H1 (cell line): ENCODE measurements around the gene FOXA3.

ENCODE experiments used
- ASH2L ChIP-seq: fragments of 200-600, 300-600 bp; sonication (generic); IDR thresholded peaks from one replicate; pipeline ENCODE4 v1.7.1; 2017; ENCODE audit warnings: low read length
- CHD2 ChIP-seq: IDR thresholded peaks from 2 replicates; pipeline ENCODE4 v1.6.1; 2012; ENCODE audit warnings: low read length, improper control_type of control experiment
- EP300 ChIP-seq, 2 experiments: IDR thresholded peaks; 1 replicate in 1 of 2; 2 replicates in 1 of 2; pipeline ENCODE4 v1.6.1; 2011 to 2012; ENCODE audit warnings: low read depth in 2 of 2, low read length in 2 of 2, mild to moderate bottlenecking in 2 of 2, borderline replicate concordance in 1 of 2, inconsistent platforms in 1 of 2, moderate library complexity in 1 of 2
- EZH2 ChIP-seq: fragments of 200-600 bp; sonication (generic); IDR thresholded peaks from 2 replicates; pipeline ENCODE4 v1.7.1; 2012; ENCODE audit warnings: low read depth, mild to moderate bottlenecking, moderate library complexity, low read length, inconsistent platforms; ENCODE audit not compliant: severe bottlenecking
- FOSL1 ChIP-seq: IDR thresholded peaks from 2 replicates; pipeline ENCODE4 v1.6.1; 2011; ENCODE audit warnings: mild to moderate bottlenecking, low read depth, low read length, moderate library complexity; ENCODE audit not compliant: insufficient read depth
- POLR2A ChIP-seq, 2 experiments: IDR thresholded peaks; 1 replicate in 1 of 2; 2 replicates in 1 of 2; pipeline ENCODE4 v1.6.1; 2011; ENCODE audit warnings: low read depth in 2 of 2, low read length in 2 of 2, mild to moderate bottlenecking in 2 of 2; ENCODE audit errors: control extremely low read depth in 1 of 2
- POLR2AphosphoS5 ChIP-seq: IDR thresholded peaks from 2 replicates; pipeline ENCODE4 v1.6.1; 2011; ENCODE audit warnings: low read depth, low read length
- SIRT6 ChIP-seq: IDR thresholded peaks from one replicate; pipeline ENCODE4 v1.7.1; 2012; ENCODE audit warnings: low read length, inconsistent platforms
- SIX5 ChIP-seq: IDR thresholded peaks from 2 replicates; pipeline ENCODE4 v1.6.1; 2011; ENCODE audit warnings: mild to moderate bottlenecking, low read depth, low read length
- TAF1 ChIP-seq: IDR thresholded peaks from 2 replicates; pipeline ENCODE4 v1.6.1; 2011; ENCODE audit warnings: mild to moderate bottlenecking, low read depth, low read length
- TF ChIP-seq, protein P1 (sequence below), 3 experiments: IDR thresholded peaks; 1 replicate in 2 of 3; 2 replicates in 1 of 3; pipeline versions ENCODE4 v1.5.1 to v1.6.1; 2011; ENCODE audit warnings: low read length in 3 of 3, mild to moderate bottlenecking in 3 of 3, inconsistent platforms in 2 of 3, low read depth in 1 of 3, moderate library complexity in 1 of 3; ENCODE audit not compliant: insufficient read depth in 1 of 3; ENCODE audit errors: control extremely low read depth in 1 of 3

DNA sequence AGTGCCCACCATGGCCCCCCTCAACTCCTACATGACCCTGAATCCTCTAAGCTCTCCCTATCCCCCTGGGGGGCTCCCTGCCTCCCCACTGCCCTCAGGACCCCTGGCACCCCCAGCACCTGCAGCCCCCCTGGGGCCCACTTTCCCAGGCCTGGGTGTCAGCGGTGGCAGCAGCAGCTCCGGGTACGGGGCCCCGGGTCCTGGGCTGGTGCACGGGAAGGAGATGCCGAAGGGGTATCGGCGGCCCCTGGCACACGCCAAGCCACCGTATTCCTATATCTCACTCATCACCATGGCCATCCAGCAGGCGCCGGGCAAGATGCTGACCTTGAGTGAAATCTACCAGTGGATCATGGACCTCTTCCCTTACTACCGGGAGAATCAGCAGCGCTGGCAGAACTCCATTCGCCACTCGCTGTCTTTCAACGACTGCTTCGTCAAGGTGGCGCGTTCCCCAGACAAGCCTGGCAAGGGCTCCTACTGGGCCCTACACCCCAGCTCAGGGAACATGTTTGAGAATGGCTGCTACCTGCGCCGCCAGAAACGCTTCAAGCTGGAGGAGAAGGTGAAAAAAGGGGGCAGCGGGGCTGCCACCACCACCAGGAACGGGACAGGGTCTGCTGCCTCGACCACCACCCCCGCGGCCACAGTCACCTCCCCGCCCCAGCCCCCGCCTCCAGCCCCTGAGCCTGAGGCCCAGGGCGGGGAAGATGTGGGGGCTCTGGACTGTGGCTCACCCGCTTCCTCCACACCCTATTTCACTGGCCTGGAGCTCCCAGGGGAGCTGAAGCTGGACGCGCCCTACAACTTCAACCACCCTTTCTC, 8.2 kb downstream of the FOXA3 start:
- TF ChIP-seq FOSL1 (no peak), ASH2L (no peak), POLR2A (IDR thresholded peaks at IDR 0.05; ENCODE audit: control extremely low read depth in 1 of 2, low read depth in 2 of 2, low read length in 2 of 2) (no peak), EZH2 (no peak), POLR2AphosphoS5 (no peak), TAF1 (no peak), EP300 (IDR thresholded peaks at IDR 0.05; ENCODE audit: borderline replicate concordance in 1 of 2, low read depth in 2 of 2, low read length in 2 of 2) (no peak), SIRT6 (no peak), SIX5 (no peak), CHD2 (no peak)
- TF ChIP-seq, protein P1, sequence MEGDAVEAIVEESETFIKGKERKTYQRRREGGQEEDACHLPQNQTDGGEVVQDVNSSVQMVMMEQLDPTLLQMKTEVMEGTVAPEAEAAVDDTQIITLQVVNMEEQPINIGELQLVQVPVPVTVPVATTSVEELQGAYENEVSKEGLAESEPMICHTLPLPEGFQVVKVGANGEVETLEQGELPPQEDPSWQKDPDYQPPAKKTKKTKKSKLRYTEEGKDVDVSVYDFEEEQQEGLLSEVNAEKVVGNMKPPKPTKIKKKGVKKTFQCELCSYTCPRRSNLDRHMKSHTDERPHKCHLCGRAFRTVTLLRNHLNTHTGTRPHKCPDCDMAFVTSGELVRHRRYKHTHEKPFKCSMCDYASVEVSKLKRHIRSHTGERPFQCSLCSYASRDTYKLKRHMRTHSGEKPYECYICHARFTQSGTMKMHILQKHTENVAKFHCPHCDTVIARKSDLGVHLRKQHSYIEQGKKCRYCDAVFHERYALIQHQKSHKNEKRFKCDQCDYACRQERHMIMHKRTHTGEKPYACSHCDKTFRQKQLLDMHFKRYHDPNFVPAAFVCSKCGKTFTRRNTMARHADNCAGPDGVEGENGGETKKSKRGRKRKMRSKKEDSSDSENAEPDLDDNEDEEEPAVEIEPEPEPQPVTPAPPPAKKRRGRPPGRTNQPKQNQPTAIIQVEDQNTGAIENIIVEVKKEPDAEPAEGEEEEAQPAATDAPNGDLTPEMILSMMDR (IDR thresholded peaks at IDR 0.05; ENCODE audit: control extremely low read depth in 1 of 3, insufficient read depth in 1 of 3, low read depth in 1 of 3, low read length in 3 of 3): no peak
